Endothelial cell of umbilical vein (primary cell): ENCODE results near the gene PNPLA6. TPM values are rescaled to one million over a fixed set of nuclear protein-coding genes. Genes with fewer than 3 reads are reported as not detected.

Experiments
- BruUV-seq: library from RNA; stranded (reverse); fragments of 400-500 nt; replicated peaks from 2 replicates; lab custom pipeline; 2021; lab: Mats Ljungman, UMichigan
- CTCF ChIA-PET: fragments of 300-600, 350-600 bp; sonication (Branson Sonifier 250); formaldehyde crosslinking; loops from one replicate; lab custom pipeline; 2021; ENCODE audit warnings: antibody characterized with exemption, inconsistent platforms; lab: Charles Lee
- POLR2A ChIA-PET: fragments of 300-600, 350-600 bp; sonication (Branson Sonifier 250); formaldehyde crosslinking; loops from one replicate; lab custom pipeline; 2021; ENCODE audit warnings: antibody characterized with exemption, inconsistent platforms; lab: Charles Lee
- DNase-seq: peaks from one replicate; pipeline ENCODE4 v3.0.0-alpha.2; 2011; ENCODE audit warnings: low read depth, low spot score
- FAIRE-seq: peaks from 2 replicates; lab custom pipeline; 2011; peaks lifted over from hg19 to GRCh38; lab: Jason Lieb, UNC
- H2AFZ ChIP-seq: 2 replicates; pipeline ENCODE4 v1.6.0; 2012; ENCODE audit warnings: low read depth, low read length, control low read depth, inconsistent platforms
- H3K27ac ChIP-seq: 2 replicates; pipeline ENCODE4 v1.5.1; 2011; ENCODE audit warnings: low read depth, mild to moderate bottlenecking, control low read depth, low read length, moderate library complexity; ENCODE audit not compliant: insufficient read depth
- H3K27me3 ChIP-seq, 2 experiments: 2 replicates each; pipeline versions ENCODE4 v1.6.0 to v1.6.1; 2011; ENCODE audit warnings: low read length in 2 of 2, mixed read lengths in 1 of 2; ENCODE audit not compliant: control insufficient read depth in 2 of 2, insufficient read depth in 2 of 2
- H3K36me3 ChIP-seq, 2 experiments: 2 replicates in 1 of 2; 3 replicates in 1 of 2; pipeline ENCODE4 v1.5.1; 2011; ENCODE audit warnings: low read length in 2 of 2, mild to moderate bottlenecking in 1 of 2, moderate library complexity in 1 of 2; ENCODE audit not compliant: control insufficient read depth in 2 of 2, insufficient read depth in 2 of 2; ENCODE audit errors: extremely low read depth in 1 of 2
- H3K4me1 ChIP-seq: 3 replicates; pipeline ENCODE4 v1.5.1; 2011; ENCODE audit warnings: mild to moderate bottlenecking, low read length; ENCODE audit not compliant: control insufficient read depth, insufficient read depth; ENCODE audit errors: extremely low read depth
- H3K4me2 ChIP-seq: 2 replicates; pipeline ENCODE4 v1.6.1; 2011; ENCODE audit warnings: low read length, control low read depth, mixed read lengths; ENCODE audit not compliant: insufficient read depth
- H3K4me3 ChIP-seq, 3 experiments: fragments of 200-600 bp in 1 of 3; sonication (generic), shearing (Covaris generic) in 1 of 3; replicated peaks in 1 of 3; 2 replicates each; pipeline ENCODE4 v1.5.1; 2011 to 2016; ENCODE audit warnings: control low read depth in 3 of 3, low read length in 3 of 3, mild to moderate bottlenecking in 2 of 3, inconsistent platforms in 1 of 3, low read depth in 1 of 3, moderate library complexity in 1 of 3; ENCODE audit not compliant: insufficient read depth in 1 of 3
- H3K79me2 ChIP-seq: 2 replicates; pipeline ENCODE4 v1.6.0; 2012; ENCODE audit warnings: low read length, inconsistent platforms; ENCODE audit not compliant: control insufficient read depth, insufficient read depth
- H3K9ac ChIP-seq: replicated peaks from 2 replicates; pipeline ENCODE3; 2011; ENCODE audit warnings: low read length, control low read depth; ENCODE audit not compliant: insufficient read depth; ENCODE audit errors: extremely low read depth
- H3K9me1 ChIP-seq: replicated peaks from 3 replicates; pipeline ENCODE4 v1.6.0; 2011; ENCODE audit warnings: mild to moderate bottlenecking, low read length; ENCODE audit not compliant: control insufficient read depth, insufficient read depth; ENCODE audit errors: extremely low read depth
- H3K9me3 ChIP-seq: replicated peaks from 2 replicates; pipeline ENCODE4 v1.5.1; 2012; ENCODE audit warnings: low read length, inconsistent platforms; ENCODE audit not compliant: control insufficient read depth, insufficient read depth
- H4K20me1 ChIP-seq: replicated peaks from 2 replicates; pipeline ENCODE3; 2011; ENCODE audit warnings: mild to moderate bottlenecking, low read length; ENCODE audit not compliant: control insufficient read depth, insufficient read depth; ENCODE audit errors: extremely low read depth
- EZH2 ChIP-seq: IDR thresholded peaks from 2 replicates; pipeline ENCODE4 v1.6.1; 2012; ENCODE audit warnings: borderline replicate concordance, low read depth, mild to moderate bottlenecking, moderate library complexity, low read length, inconsistent platforms; ENCODE audit not compliant: severe bottlenecking
- FOS ChIP-seq: IDR thresholded peaks from 2 replicates; pipeline ENCODE4 v1.6.1; 2011; ENCODE audit warnings: mild to moderate bottlenecking, low read length, moderate library complexity, borderline replicate concordance; ENCODE audit not compliant: insufficient read depth
- GATA2 ChIP-seq: IDR thresholded peaks from 2 replicates; pipeline ENCODE4 v1.7.0; 2011; ENCODE audit warnings: low read depth, mild to moderate bottlenecking, moderate library complexity, mixed read lengths, low read length; ENCODE audit not compliant: insufficient read length, insufficient read depth
- JUN ChIP-seq: IDR thresholded peaks from 2 replicates; pipeline ENCODE4 v1.6.1; 2011; ENCODE audit warnings: borderline replicate concordance, low read depth; ENCODE audit not compliant: insufficient read length, insufficient read depth
- MYC ChIP-seq: IDR thresholded peaks from one replicate; pipeline ENCODE4 v1.6.1; 2011; ENCODE audit warnings: mild to moderate bottlenecking, low read depth, low read length
- POLR2A ChIP-seq: IDR thresholded peaks from 2 replicates; pipeline ENCODE4 v1.6.1; 2012; ENCODE audit warnings: low read depth, mild to moderate bottlenecking, control low read depth, low read length
- POLR2AphosphoS5 ChIP-seq: IDR thresholded peaks from 2 replicates; pipeline ENCODE4 v1.6.1; 2012; ENCODE audit warnings: low read depth, mild to moderate bottlenecking, control low read depth, low read length, moderate library complexity; ENCODE audit not compliant: insufficient read depth
- dilution Hi-C: fragments of 300-500 bp; cut with MboI; formaldehyde crosslinking; loops from one replicate; pipeline ENCODE4 v1.15.0; 2019; ENCODE audit warnings: low sequenced_read_pairs; ENCODE audit not compliant: extremely low pct_ligation_motif_present
- intact Hi-C: fragments of 100-400 bp; cut with micrococcal nuclease; formaldehyde crosslinking; loops from one replicate; pipeline ENCODE4 v1.10.0; 2022
- polyA plus RNA-seq, 4 experiments: library from polyadenylated mRNA; depleted of rRNA in 3 of 4; stranded (reverse) in 3 of 4; unstranded in 1 of 4; fragments of >200 nt; gene quantifications; 2 replicates each; pipeline versions ENCODE4 v1.2.1 to v1.2.3, GENCODE V29; 2011 to 2012; ENCODE audit warnings: missing spikeins in 1 of 4
- total RNA-seq: library from RNA; stranded (reverse); gene quantifications from 2 replicates; pipeline ENCODE4 v1.2.3, GENCODE V29; 2021
- TF ChIP-seq, protein P1 (sequence below): IDR thresholded peaks from 2 replicates; pipeline ENCODE4 v1.6.1; 2011; ENCODE audit not compliant: insufficient read depth, insufficient read length
- TF ChIP-seq, protein P2 (sequence below), 2 donors: IDR thresholded peaks; 1 replicate in 1 of 2; 2 replicates in 1 of 2; pipeline ENCODE4 v1.5.1; 2011; ENCODE audit warnings: low read length in 2 of 2, mild to moderate bottlenecking in 2 of 2, moderate library complexity in 2 of 2, control low read depth in 1 of 2, inconsistent platforms in 1 of 2, low read depth in 1 of 2; ENCODE audit not compliant: insufficient read depth in 1 of 2; ENCODE audit errors: extremely low read depth in 1 of 2

Gene PNPLA6
- total and polyA plus RNA-seq, 2 donors (not counting 3 experiments of a cell fraction or from before 2014, with no cell fraction given), result 106 to 164 TPM

DNA sequence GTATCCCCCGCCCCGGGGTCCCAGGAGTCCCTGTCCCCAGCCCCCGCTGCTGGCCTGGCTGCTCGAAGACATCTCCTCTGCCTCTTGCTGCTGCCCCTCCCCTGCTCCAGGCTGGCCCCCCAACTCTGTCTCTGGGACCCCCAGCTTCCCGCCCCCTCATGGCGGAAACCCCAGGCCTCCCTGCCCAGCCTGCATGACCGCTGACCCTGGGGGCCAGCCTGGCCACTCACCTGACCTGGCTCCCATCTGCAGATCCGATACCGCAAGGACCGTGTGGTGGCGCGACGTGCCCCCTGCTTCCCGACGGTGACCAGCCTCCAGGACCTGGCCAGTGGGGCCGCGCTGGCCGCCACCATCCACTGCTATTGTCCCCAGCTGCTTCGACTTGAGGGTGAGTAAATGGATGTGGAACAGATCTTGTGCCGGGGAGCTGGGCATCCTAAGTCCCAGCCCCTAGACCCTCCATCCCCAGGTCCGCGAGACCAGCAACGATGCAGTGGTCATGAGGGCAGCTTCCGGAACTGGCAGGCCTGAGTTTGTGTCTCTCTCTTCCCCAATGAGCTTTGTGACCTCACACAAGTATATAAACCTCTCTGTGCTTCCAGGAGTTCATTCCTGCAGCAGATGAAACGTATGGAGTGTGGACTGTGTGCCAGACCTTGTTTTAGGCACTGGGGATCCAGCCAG lies 72.5 kb downstream of the PNPLA6 start:
- Histone ChIP-seq H3K79me2 (no peaks in the 10 kb centered on the region), H3K4me2 (no peak overlapping the region), H3K9ac (no peak overlapping the region), H3K36me3 (no peaks in the 10 kb centered on the region), H3K27me3 (no peaks in the 10 kb centered on the region), H4K20me1 (no peaks in the 10 kb centered on the region), H3K4me1 (no peaks in the 10 kb centered on the region), H3K4me3 (no peak overlapping the region), H3K9me1 (no peaks in the 10 kb centered on the region), H2AFZ (no peak overlapping the region), H3K27ac (no peak overlapping the region), H3K9me3 (no peaks in the 10 kb centered on the region)
- DNase-seq, result no peak
- dilution Hi-C loops, result no loop called here
- ChIA-PET POLR2A (no interaction called here), CTCF (interaction anchor here (0.7 to 1.3 kb wide), 3 partner anchors 40 to 72 kb away, joined by 4 to 9 read pairs (median 7); partner anchors contain the start of gene TRAPPC5)
- BruUV-seq, result no TSS peak
- FAIRE-seq, result no peak
- TF ChIP-seq, protein P1, sequence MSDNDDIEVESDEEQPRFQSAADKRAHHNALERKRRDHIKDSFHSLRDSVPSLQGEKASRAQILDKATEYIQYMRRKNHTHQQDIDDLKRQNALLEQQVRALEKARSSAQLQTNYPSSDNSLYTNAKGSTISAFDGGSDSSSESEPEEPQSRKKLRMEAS, result no peak
- TF ChIP-seq EZH2, result no peak
- TF ChIP-seq, protein P2, sequence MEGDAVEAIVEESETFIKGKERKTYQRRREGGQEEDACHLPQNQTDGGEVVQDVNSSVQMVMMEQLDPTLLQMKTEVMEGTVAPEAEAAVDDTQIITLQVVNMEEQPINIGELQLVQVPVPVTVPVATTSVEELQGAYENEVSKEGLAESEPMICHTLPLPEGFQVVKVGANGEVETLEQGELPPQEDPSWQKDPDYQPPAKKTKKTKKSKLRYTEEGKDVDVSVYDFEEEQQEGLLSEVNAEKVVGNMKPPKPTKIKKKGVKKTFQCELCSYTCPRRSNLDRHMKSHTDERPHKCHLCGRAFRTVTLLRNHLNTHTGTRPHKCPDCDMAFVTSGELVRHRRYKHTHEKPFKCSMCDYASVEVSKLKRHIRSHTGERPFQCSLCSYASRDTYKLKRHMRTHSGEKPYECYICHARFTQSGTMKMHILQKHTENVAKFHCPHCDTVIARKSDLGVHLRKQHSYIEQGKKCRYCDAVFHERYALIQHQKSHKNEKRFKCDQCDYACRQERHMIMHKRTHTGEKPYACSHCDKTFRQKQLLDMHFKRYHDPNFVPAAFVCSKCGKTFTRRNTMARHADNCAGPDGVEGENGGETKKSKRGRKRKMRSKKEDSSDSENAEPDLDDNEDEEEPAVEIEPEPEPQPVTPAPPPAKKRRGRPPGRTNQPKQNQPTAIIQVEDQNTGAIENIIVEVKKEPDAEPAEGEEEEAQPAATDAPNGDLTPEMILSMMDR (IDR thresholded peaks at IDR 0.05; ENCODE audit: extremely low read depth in 1 of 2, insufficient read depth in 1 of 2, low read depth in 1 of 2, low read length in 2 of 2), result no peak
- TF ChIP-seq MYC, result no peak
- no peak for TF ChIP-seq POLR2A
- no peak for TF ChIP-seq GATA2
- TF ChIP-seq POLR2AphosphoS5, result no peak
- no peak for TF ChIP-seq FOS
- TF ChIP-seq JUN, result no peak
- intact Hi-C loops, result no loop called here
